Measurements from ENCODE around the gene ALDH3B1. TPM values are rescaled to one million over a fixed set of nuclear protein-coding genes. Genes with fewer than 3 reads are reported as not detected.

The ALDH3B1 gene
- polyA plus RNA-seq, 1 donor from 2014 or later: not detected

- Histone ChIP-seq H3K36me3 (ENCODE audit: insufficient read depth, low read length) (no peaks in the 10 kb centered on the region), H3F3A (ENCODE audit: insufficient read depth, low read length, poor library complexity, severe bottlenecking) (no peaks in the 10 kb centered on the region), H4K20me1 (ENCODE audit: insufficient read depth) (no peaks in the 10 kb centered on the region), H3K79me2 (replicated peaks; ENCODE audit: insufficient read depth, low read length) (peaks cover 12% of the 10 kb centered on the region), H3K4me3 (ENCODE audit: low read length) (peak overlapping the region; percentile 77), H3K27me3 (ENCODE audit: insufficient read depth, low read depth, low read length) (no peaks in the 10 kb centered on the region), H3K9me3 (ENCODE audit: low read length) (no peaks in the 10 kb centered on the region), H3K4me2 (ENCODE audit: low read length) (peak overlapping the region; percentile 59), H3K27ac (ENCODE audit: low read length) (no peak overlapping the region), H2AFZ (ENCODE audit: low read depth, low read length) (no peak overlapping the region), H3K9me2 (ENCODE audit: insufficient read depth, low read length) (no peaks in the 10 kb centered on the region), H3K9ac (ENCODE audit: low read length) (peak overlapping the region; percentile 84)
- TF ChIP-seq CTCF (IDR thresholded peaks at IDR 0.05; ENCODE audit: poor library complexity, severe bottlenecking): no peak
- TF ChIP-seq RAD21 (conservative IDR thresholded peaks at IDR 0.05): no peak
- TF ChIP-seq REST (IDR thresholded peaks at IDR 0.05; ENCODE audit: borderline replicate concordance): no peak
- TF ChIP-seq EZH2 (IDR thresholded peaks at IDR 0.05; ENCODE audit: borderline replicate concordance, insufficient read depth, low read length, poor library complexity, severe bottlenecking): no peak
- no peak for TF ChIP-seq POLR2AphosphoS5 (IDR thresholded peaks at IDR 0.05)
- no peak for TF ChIP-seq EP300 (conservative IDR thresholded peaks at IDR 0.05; ENCODE audit: poor library complexity, severe bottlenecking)
- no peak for TF ChIP-seq MXI1 (conservative IDR thresholded peaks at IDR 0.05; ENCODE audit: poor library complexity, severe bottlenecking)
- TF ChIP-seq SMC3 (conservative IDR thresholded peaks at IDR 0.05; ENCODE audit: poor library complexity): no peak
- TF ChIP-seq TAF1 (IDR thresholded peaks at IDR 0.05; ENCODE audit: low read depth): no peak
Measured at GRCh38 chr11:68032003-68032402, 21.9 kb downstream of the ALDH3B1 start.

GRCh38 chr11:68032997-68033707, 23.0 kb downstream of the ALDH3B1 start:
- TF ChIP-seq MXI1 (conservative IDR thresholded peaks at IDR 0.05; ENCODE audit: poor library complexity, severe bottlenecking) (no peak), REST (IDR thresholded peaks at IDR 0.05; ENCODE audit: borderline replicate concordance) (no peak), TAF1 (IDR thresholded peaks at IDR 0.05; ENCODE audit: low read depth) (no peak), SMC3 (conservative IDR thresholded peaks at IDR 0.05; ENCODE audit: poor library complexity) (no peak), POLR2AphosphoS5 (IDR thresholded peaks at IDR 0.05) (no peak), EZH2 (IDR thresholded peaks at IDR 0.05; ENCODE audit: borderline replicate concordance, insufficient read depth, low read length, poor library complexity, severe bottlenecking) (no peak)
- peaks cover 12% of the 10 kb centered on the region for H3K79me2 ChIP-seq (replicated peaks; ENCODE audit: insufficient read depth, low read length)
- no peaks in the 10 kb centered on the region for H3K9me2 ChIP-seq (ENCODE audit: insufficient read depth, low read length)
- no peak overlapping the region for H3K9ac ChIP-seq (ENCODE audit: low read length)
- no peaks in the 10 kb centered on the region for H3K9me3 ChIP-seq (ENCODE audit: low read length)
- H3K36me3 ChIP-seq (ENCODE audit: insufficient read depth, low read length): no peaks in the 10 kb centered on the region
- H3K27ac ChIP-seq (ENCODE audit: low read length): no peak overlapping the region
- H3K27me3 ChIP-seq (ENCODE audit: insufficient read depth, low read depth, low read length): no peaks in the 10 kb centered on the region
- H3K4me3 ChIP-seq (ENCODE audit: low read length): no peak overlapping the region
- no peak overlapping the region for H3K4me2 ChIP-seq (ENCODE audit: low read length)
- no peaks in the 10 kb centered on the region for H3F3A ChIP-seq (ENCODE audit: insufficient read depth, low read length, poor library complexity, severe bottlenecking)
- H4K20me1 ChIP-seq (ENCODE audit: insufficient read depth): no peaks in the 10 kb centered on the region
- H2AFZ ChIP-seq (ENCODE audit: low read depth, low read length): no peak overlapping the region
